ENCODE results near the gene VTI1A. TPM values are rescaled to one million over a fixed set of nuclear protein-coding genes. Genes with fewer than 3 reads are reported as not detected.

VTI1A gene
- total RNA-seq, 1 experiment from 2014 or later: 18.1 TPM

GRCh38 chr10:112785089-112785488 is 338.1 kb downstream of the VTI1A start:
- no peak for TF ChIP-seq EZH2 (IDR thresholded peaks at IDR 0.05; ENCODE audit: low read depth)
- no peak for TF ChIP-seq CTCF (conservative IDR thresholded peaks at IDR 0.05)
- DNase-seq: no peak
- Histone ChIP-seq H2AFZ (no peak overlapping the region), H3K79me2 (ENCODE audit: low read depth) (no peaks in the 10 kb centered on the region), H3F3A (ENCODE audit: insufficient read depth, low read depth) (no peaks in the 10 kb centered on the region), H3K27ac (no peak overlapping the region), H3K36me3 (ENCODE audit: low read depth) (no peaks in the 10 kb centered on the region), H3K4me2 (no peak overlapping the region), H3K9me2 (ENCODE audit: insufficient read depth) (no peaks in the 10 kb centered on the region), H3K9me3 (ENCODE audit: insufficient read depth, low read depth) (peaks cover 8% of the 10 kb centered on the region), H3K27me3 (ENCODE audit: insufficient read depth, low read depth) (no peaks in the 10 kb centered on the region), H3K4me3 (no peak overlapping the region), H3K4me1 (replicated peaks; ENCODE audit: insufficient read depth) (no peaks in the 10 kb centered on the region), H4K20me1 (ENCODE audit: insufficient read depth) (no peaks in the 10 kb centered on the region)
- POLR2A ChIA-PET (ENCODE audit: unreplicated experiment): no interaction called here
- intact Hi-C loops (cut with micrococcal nuclease; ENCODE audit: unreplicated experiment): no loop called here
- CTCF ChIA-PET: no interaction called here
- no TSS peak for BruUV-seq (replicated peaks)

- TF ChIP-seq CTCF (conservative IDR thresholded peaks at IDR 0.05) (no peak), EZH2 (IDR thresholded peaks at IDR 0.05; ENCODE audit: low read depth) (no peak)
Measured at GRCh38 chr10:112789248-112789647, 342.2 kb downstream of the VTI1A start.

GRCh38 chr10:112790030-112790429 is 343.0 kb downstream of the VTI1A start:
- H4K20me1 ChIP-seq (ENCODE audit: insufficient read depth): no peaks in the 10 kb centered on the region
- no peaks in the 10 kb centered on the region for H3K79me2 ChIP-seq (ENCODE audit: low read depth)
- H3K4me1 ChIP-seq (replicated peaks; ENCODE audit: insufficient read depth): no peaks in the 10 kb centered on the region
- H3K4me3 ChIP-seq: no peak overlapping the region
- CTCF ChIA-PET: no interaction called here
- POLR2A ChIA-PET (ENCODE audit: unreplicated experiment): no interaction called here
- TF ChIP-seq EZH2 (IDR thresholded peaks at IDR 0.05; ENCODE audit: low read depth): no peak
- TF ChIP-seq CTCF (conservative IDR thresholded peaks at IDR 0.05): no peak
- BruUV-seq (replicated peaks): no TSS peak
- no peaks in the 10 kb centered on the region for H3K27me3 ChIP-seq (ENCODE audit: insufficient read depth, low read depth)
- no peaks in the 10 kb centered on the region for H3K36me3 ChIP-seq (ENCODE audit: low read depth)
- peaks cover 8% of the 10 kb centered on the region for H3K9me3 ChIP-seq (ENCODE audit: insufficient read depth, low read depth)
- H2AFZ ChIP-seq: no peak overlapping the region
- H3K27ac ChIP-seq: no peak overlapping the region
- no peaks in the 10 kb centered on the region for H3F3A ChIP-seq (ENCODE audit: insufficient read depth, low read depth)
- intact Hi-C loops (cut with micrococcal nuclease; ENCODE audit: unreplicated experiment): no loop called here
- H3K4me2 ChIP-seq: no peak overlapping the region
- H3K9me2 ChIP-seq (ENCODE audit: insufficient read depth): no peaks in the 10 kb centered on the region
- DNase-seq: no peak

More at GRCh38 chr10:112789248-112789647, 342.2 kb downstream of the VTI1A start:
- Histone ChIP-seq H3K27ac (no peak overlapping the region), H2AFZ (no peak overlapping the region), H3K36me3 (ENCODE audit: low read depth) (no peaks in the 10 kb centered on the region), H3F3A (ENCODE audit: insufficient read depth, low read depth) (no peaks in the 10 kb centered on the region), H3K9me2 (ENCODE audit: insufficient read depth) (no peaks in the 10 kb centered on the region), H3K4me3 (no peak overlapping the region), H4K20me1 (ENCODE audit: insufficient read depth) (no peaks in the 10 kb centered on the region), H3K79me2 (ENCODE audit: low read depth) (no peaks in the 10 kb centered on the region), H3K4me1 (replicated peaks; ENCODE audit: insufficient read depth) (no peaks in the 10 kb centered on the region), H3K27me3 (ENCODE audit: insufficient read depth, low read depth) (no peaks in the 10 kb centered on the region), H3K9me3 (ENCODE audit: insufficient read depth, low read depth) (peaks cover 8% of the 10 kb centered on the region), H3K4me2 (no peak overlapping the region)
- CTCF ChIA-PET: no interaction called here
- no TSS peak for BruUV-seq (replicated peaks)
- intact Hi-C loops (cut with micrococcal nuclease; ENCODE audit: unreplicated experiment): no loop called here
- DNase-seq: no peak
- POLR2A ChIA-PET (ENCODE audit: unreplicated experiment): no interaction called here
